PFSK-1 (cell line): ENCODE measurements around the gene THEM4.

Source experiments
- FOXP2 ChIP-seq: optimal IDR thresholded peaks from 2 replicates; pipeline ENCODE3; 2011; ENCODE audit warnings: borderline replicate concordance, control low read depth, inconsistent platforms; ENCODE audit not compliant: insufficient read depth; ENCODE audit errors: extremely low read length, extremely low read depth
- POLR2AphosphoS5 ChIP-seq: IDR thresholded peaks from 2 replicates; pipeline ENCODE4 v1.6.1; 2012; ENCODE audit warnings: low read depth, mild to moderate bottlenecking, control low read depth, low read length, moderate library complexity
- SIN3A ChIP-seq: IDR thresholded peaks from 2 replicates; pipeline ENCODE4 v1.6.1; 2012; ENCODE audit warnings: mild to moderate bottlenecking, low read length, moderate library complexity, borderline replicate concordance; ENCODE audit not compliant: insufficient read depth
- TAF1 ChIP-seq: IDR thresholded peaks from 2 replicates; pipeline ENCODE4 v1.6.1; 2012; ENCODE audit warnings: low read length, control low read depth, borderline replicate concordance; ENCODE audit not compliant: insufficient read depth
- TF ChIP-seq, protein P1 (sequence below), 2 experiments: IDR thresholded peaks; 2 replicates each; pipeline versions ENCODE4 v1.6.1 to v1.8.0; 2011 to 2012; ENCODE audit warnings: low read depth in 2 of 2, low read length in 2 of 2, control low read depth in 1 of 2, inconsistent platforms in 1 of 2, mild to moderate bottlenecking in 1 of 2, moderate library complexity in 1 of 2; ENCODE audit not compliant: insufficient read depth in 1 of 2

The THEM4 gene

DNA sequence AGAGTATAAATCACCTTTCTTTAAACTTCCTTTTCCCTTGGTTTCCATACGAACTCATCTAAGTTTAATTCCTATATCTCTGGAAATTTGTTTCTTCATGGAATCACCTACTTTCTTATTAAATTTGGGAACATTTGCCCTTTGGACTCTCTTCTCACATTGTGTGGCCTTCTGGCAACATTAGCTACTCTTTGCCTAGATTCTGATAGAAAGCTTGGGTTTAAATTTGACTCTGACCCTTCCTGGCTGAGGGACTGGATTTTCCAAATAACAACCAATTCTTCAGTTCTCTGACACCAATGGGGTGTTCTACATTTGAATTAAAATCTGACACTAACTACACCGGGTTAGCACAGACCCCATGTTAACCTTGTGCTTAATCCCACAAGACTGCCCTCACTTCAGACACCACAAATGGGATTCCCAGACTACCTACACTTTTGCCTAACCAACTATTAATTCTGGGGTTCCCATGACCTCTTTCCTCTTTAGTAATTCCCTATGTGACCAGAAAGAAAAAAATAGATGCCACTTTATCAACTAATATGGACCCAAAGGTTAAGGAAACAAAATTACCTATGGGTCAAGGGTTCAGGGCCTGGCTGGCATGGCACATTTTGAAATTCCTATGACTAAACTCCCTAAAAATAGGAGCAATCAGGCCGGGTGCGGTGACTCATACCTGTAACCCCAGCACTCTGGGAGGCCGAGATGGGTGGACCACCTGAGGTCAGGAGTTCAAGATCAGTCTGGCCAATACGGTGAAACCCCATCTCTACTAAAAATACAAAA is 9.7 kb upstream of the THEM4 start:
- TF ChIP-seq, protein P1, sequence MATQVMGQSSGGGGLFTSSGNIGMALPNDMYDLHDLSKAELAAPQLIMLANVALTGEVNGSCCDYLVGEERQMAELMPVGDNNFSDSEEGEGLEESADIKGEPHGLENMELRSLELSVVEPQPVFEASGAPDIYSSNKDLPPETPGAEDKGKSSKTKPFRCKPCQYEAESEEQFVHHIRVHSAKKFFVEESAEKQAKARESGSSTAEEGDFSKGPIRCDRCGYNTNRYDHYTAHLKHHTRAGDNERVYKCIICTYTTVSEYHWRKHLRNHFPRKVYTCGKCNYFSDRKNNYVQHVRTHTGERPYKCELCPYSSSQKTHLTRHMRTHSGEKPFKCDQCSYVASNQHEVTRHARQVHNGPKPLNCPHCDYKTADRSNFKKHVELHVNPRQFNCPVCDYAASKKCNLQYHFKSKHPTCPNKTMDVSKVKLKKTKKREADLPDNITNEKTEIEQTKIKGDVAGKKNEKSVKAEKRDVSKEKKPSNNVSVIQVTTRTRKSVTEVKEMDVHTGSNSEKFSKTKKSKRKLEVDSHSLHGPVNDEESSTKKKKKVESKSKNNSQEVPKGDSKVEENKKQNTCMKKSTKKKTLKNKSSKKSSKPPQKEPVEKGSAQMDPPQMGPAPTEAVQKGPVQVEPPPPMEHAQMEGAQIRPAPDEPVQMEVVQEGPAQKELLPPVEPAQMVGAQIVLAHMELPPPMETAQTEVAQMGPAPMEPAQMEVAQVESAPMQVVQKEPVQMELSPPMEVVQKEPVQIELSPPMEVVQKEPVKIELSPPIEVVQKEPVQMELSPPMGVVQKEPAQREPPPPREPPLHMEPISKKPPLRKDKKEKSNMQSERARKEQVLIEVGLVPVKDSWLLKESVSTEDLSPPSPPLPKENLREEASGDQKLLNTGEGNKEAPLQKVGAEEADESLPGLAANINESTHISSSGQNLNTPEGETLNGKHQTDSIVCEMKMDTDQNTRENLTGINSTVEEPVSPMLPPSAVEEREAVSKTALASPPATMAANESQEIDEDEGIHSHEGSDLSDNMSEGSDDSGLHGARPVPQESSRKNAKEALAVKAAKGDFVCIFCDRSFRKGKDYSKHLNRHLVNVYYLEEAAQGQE (IDR thresholded peaks at IDR 0.05; ENCODE audit: insufficient read depth in 1 of 2, low read depth in 2 of 2, low read length in 2 of 2), result no peak
- TF ChIP-seq FOXP2, result no peak
- no peak for TF ChIP-seq SIN3A
- no peak for TF ChIP-seq POLR2AphosphoS5
- TF ChIP-seq TAF1, result no peak

DNA sequence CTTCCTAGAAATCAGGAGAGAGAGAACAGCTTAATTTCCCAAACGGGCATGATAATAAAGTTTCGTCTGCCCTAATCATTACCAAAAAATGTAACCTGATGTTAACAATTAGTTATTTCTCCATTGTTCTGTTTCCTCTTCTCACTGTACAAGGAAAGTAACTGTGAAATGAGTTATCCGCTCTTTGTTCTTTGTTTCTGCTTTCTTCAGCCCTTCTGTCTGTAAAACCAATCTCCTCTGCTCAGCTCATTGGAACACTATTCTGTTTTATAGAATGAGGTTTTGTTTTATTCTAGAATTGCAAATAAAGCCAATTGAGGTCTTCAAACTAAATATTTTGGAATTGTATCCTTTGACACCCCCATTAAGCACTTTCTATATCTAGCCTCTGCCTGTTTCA is 8.8 kb upstream of the THEM4 start:
- no peak for TF ChIP-seq FOXP2
- TF ChIP-seq POLR2AphosphoS5, result no peak
- no peak for TF ChIP-seq SIN3A
- no peak for TF ChIP-seq TAF1
- TF ChIP-seq, protein P1 (IDR thresholded peaks at IDR 0.05; ENCODE audit: insufficient read depth in 1 of 2, low read depth in 2 of 2, low read length in 2 of 2), result no peak

DNA sequence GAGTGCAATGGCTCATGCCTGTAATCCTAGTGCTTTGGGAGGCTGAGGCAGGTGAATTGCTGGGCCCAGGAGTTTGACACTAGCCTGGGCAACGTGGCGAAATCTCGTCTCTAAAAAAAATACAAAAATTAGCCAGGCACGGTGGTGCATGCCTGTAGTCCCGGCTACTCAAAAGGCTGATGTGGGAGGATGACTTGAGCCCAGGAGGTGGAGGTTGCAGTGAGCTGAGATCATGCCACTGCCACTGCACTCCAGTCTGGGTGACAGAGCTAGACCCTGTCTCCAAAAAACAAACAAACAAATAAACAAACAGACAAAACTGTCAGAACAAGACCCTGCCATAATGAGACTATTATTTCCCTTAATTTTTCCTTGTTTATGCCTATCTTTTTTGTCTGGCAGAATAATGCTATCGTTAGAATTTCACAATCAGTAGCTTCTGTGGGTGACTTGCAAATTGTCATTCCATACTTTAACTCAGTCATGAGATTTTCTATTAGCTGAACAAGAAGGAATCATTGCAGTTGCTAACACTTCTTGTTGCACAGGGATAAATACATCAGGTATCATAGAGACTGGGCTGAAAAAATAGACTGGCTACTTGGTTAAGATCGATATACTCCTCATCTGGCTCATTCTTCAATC is 7.5 kb upstream of the THEM4 start:
- TF ChIP-seq FOXP2 (no peak), POLR2AphosphoS5 (no peak), TAF1 (no peak), SIN3A (no peak)
- TF ChIP-seq, protein P1 (IDR thresholded peaks at IDR 0.05; ENCODE audit: insufficient read depth in 1 of 2, low read depth in 2 of 2, low read length in 2 of 2), result no peak

DNA sequence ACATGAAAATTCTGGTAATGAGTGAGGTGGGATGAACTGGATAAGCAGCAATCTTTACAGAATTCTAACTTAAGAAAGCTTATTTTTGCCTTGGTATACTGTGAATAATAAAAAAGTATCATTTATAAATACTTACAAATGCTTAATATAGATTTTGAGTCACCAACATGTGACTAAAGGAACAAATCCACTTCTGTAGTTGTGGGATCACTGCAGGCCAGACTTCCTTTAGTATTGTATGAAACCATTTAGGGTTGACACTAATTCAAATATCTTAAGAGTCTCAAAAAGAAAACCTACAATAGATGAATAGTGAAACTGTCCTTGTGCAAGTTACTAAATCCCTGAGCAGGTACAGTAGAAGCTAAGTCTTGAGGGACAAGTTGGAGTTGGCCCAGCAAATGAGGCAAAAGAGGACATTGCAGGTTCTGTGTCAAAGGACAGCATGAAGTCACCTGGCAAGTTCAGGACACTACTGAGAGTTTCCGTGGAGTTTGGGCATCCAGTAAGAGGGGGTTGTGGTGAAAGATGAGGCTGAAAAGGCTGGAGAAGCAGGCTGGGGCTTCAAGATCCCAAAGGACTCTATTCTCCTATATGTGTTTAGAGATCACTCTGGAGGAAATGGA is 5.9 kb upstream of the THEM4 start:
- TF ChIP-seq FOXP2 (no peak), POLR2AphosphoS5 (no peak), SIN3A (no peak), TAF1 (no peak)
- TF ChIP-seq, protein P1 (IDR thresholded peaks at IDR 0.05; ENCODE audit: insufficient read depth in 1 of 2, low read depth in 2 of 2, low read length in 2 of 2), result no peak
